ENCODE data around the gene CYBRD1.

DNA sequence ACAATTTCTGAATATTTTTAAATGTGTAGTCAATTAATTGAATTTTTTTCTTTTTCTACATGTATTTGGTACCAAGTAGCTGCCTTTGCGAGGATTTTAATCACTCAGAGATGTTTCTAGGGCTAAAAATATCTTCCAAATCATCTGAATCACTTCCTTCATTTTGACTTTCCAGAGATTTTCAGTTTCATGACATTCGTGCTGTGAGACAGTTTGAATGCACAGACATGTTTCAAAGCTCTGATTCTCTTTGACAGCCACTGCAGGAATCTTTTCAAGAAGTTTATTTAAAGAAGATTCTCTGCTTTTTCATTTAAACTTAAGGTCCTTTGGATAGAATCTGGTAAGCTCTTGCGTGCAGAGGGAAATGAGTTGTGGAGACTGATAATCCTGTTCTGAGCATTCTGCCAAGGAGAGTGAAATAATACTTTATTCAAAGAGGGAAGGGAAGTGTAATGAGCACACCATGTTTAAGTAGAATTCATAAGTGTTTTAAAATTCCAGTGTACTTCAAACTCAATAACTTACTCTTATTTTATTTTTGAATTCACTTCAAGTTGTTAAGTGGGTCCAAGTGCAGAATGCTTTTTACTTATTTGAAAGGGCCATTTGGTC lies 9.7 kb downstream of the CYBRD1 start:
- TF ChIP-seq, protein P1, sequence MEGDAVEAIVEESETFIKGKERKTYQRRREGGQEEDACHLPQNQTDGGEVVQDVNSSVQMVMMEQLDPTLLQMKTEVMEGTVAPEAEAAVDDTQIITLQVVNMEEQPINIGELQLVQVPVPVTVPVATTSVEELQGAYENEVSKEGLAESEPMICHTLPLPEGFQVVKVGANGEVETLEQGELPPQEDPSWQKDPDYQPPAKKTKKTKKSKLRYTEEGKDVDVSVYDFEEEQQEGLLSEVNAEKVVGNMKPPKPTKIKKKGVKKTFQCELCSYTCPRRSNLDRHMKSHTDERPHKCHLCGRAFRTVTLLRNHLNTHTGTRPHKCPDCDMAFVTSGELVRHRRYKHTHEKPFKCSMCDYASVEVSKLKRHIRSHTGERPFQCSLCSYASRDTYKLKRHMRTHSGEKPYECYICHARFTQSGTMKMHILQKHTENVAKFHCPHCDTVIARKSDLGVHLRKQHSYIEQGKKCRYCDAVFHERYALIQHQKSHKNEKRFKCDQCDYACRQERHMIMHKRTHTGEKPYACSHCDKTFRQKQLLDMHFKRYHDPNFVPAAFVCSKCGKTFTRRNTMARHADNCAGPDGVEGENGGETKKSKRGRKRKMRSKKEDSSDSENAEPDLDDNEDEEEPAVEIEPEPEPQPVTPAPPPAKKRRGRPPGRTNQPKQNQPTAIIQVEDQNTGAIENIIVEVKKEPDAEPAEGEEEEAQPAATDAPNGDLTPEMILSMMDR (IDR thresholded peaks at IDR 0.05) = no peak
- no peak for TF ChIP-seq POLR2A (IDR thresholded peaks at IDR 0.05)
